ENCODE data around the gene USP4. TPM values are rescaled to one million over a fixed set of nuclear protein-coding genes. Genes with fewer than 3 reads are reported as not detected.
"Not testable (repeated sequence)": the region's sequence is repeated elsewhere in the genome, so short reads cannot be mapped to it uniquely, and the experiment has no call there.

The USP4 gene
- total and polyA plus RNA-seq, 9 donors: 17.9 to 59.0 (median 44.8) TPM

- WGBS (ENCODE audit: insufficient coverage): no CpG with 5 or more reads among the region's 4 CpGs
- Histone ChIP-seq H3K9me3 (replicated peaks; ENCODE audit: control insufficient read depth, low read depth, low read length) (no peaks in the 10 kb centered on the region), H3K27ac (ENCODE audit: low read length) (no peak overlapping the region), H3K4me1 (ENCODE audit: control insufficient read depth, insufficient read depth, low read length) (no peaks in the 10 kb centered on the region), H3K36me3 (ENCODE audit: control insufficient read depth, insufficient read depth, low read length) (peaks cover 65% of the 10 kb centered on the region), H3K4me3 (ENCODE audit: low read length) (no peak overlapping the region), H3K27me3 (ENCODE audit: control insufficient read depth, insufficient read depth, low read length) (no peaks in the 10 kb centered on the region)
- no peak for DNase-seq
Measured at GRCh38 chr3:49329186-49329585, 10.7 kb downstream of the USP4 start.

- 70% methylated on average over 1 of the region's 2 CpGs for WGBS (ENCODE audit: insufficient coverage)
- H3K27me3 ChIP-seq (ENCODE audit: control insufficient read depth, insufficient read depth, low read length); H3K9me3 ChIP-seq (replicated peaks; ENCODE audit: control insufficient read depth, low read depth, low read length); H3K27ac ChIP-seq (ENCODE audit: low read length); H3K4me3 ChIP-seq (ENCODE audit: low read length); H3K4me1 ChIP-seq (ENCODE audit: control insufficient read depth, insufficient read depth, low read length); DNase-seq: not testable (repeated sequence)
- H3K36me3 ChIP-seq (ENCODE audit: control insufficient read depth, insufficient read depth, low read length): peaks cover 69% of the 10 kb centered on the region
Measured at GRCh38 chr3:49328350-49328749, 11.5 kb downstream of the USP4 start.

- 70% methylated on average over 4 of the region's 7 CpGs for WGBS (ENCODE audit: insufficient coverage)
- peaks cover 66% of the 10 kb centered on the region for H3K36me3 ChIP-seq (ENCODE audit: control insufficient read depth, insufficient read depth, low read length)
- no peaks in the 10 kb centered on the region for H3K27me3 ChIP-seq (ENCODE audit: control insufficient read depth, insufficient read depth, low read length)
- no peak overlapping the region for H3K4me3 ChIP-seq (ENCODE audit: low read length)
- H3K27ac ChIP-seq (ENCODE audit: low read length): no peak overlapping the region
- H3K9me3 ChIP-seq (replicated peaks; ENCODE audit: control insufficient read depth, low read depth, low read length): no peaks in the 10 kb centered on the region
- DNase-seq: no peak
- H3K4me1 ChIP-seq (ENCODE audit: control insufficient read depth, insufficient read depth, low read length): no peaks in the 10 kb centered on the region
Measured at GRCh38 chr3:49327485-49327884, 12.4 kb downstream of the USP4 start.

DNA sequence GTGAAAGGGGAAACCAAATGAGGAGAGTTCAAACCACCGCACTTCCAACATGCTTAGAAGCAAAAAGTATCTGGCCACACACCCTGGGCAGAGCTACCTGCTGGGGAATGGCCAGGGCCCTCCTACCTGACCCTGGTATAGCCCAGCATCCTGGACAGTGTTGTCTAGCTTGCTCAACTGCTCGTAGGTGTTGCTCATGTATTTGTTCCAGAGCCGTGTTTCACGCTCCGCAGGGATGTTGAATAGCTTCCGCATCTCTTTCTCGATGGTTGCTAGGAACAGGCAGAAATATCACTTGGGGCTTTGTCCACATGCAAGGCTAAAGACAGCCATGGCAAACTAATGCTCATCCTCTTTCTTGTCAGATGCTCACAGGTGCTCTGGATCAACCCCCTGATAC is 15.1 kb downstream of the USP4 start:
- H3K9me3 ChIP-seq (replicated peaks; ENCODE audit: control insufficient read depth, low read depth, low read length): no peaks in the 10 kb centered on the region
- H3K36me3 ChIP-seq (ENCODE audit: control insufficient read depth, insufficient read depth, low read length): peaks cover 78% of the 10 kb centered on the region
- H3K27ac ChIP-seq (ENCODE audit: low read length): no peak overlapping the region
- H3K4me1 ChIP-seq (ENCODE audit: control insufficient read depth, insufficient read depth, low read length): no peaks in the 10 kb centered on the region
- H3K27me3 ChIP-seq (ENCODE audit: control insufficient read depth, insufficient read depth, low read length): no peaks in the 10 kb centered on the region
- no peak overlapping the region for H3K4me3 ChIP-seq (ENCODE audit: low read length)
- WGBS (ENCODE audit: insufficient coverage): 97% methylated on average over 7 of the region's 7 CpGs
- no peak for DNase-seq

- H3K36me3 ChIP-seq (ENCODE audit: control insufficient read depth, insufficient read depth, low read length): peaks cover 63% of the 10 kb centered on the region
- WGBS (ENCODE audit: insufficient coverage): 94% methylated on average over 13 of the region's 16 CpGs
- DNase-seq: no peak
Measured at GRCh38 chr3:49316696-49317457, 23.0 kb downstream of the USP4 start.

GRCh38 chr3:49313896-49314688 is 25.8 kb downstream of the USP4 start:
- no CpG with 5 or more reads among the region's 1 CpG for WGBS (ENCODE audit: insufficient coverage)
- Histone ChIP-seq H3K4me1 (ENCODE audit: control insufficient read depth, insufficient read depth, low read length) (no peaks in the 10 kb centered on the region), H3K36me3 (ENCODE audit: control insufficient read depth, insufficient read depth, low read length) (peaks cover 65% of the 10 kb centered on the region), H3K27me3 (ENCODE audit: control insufficient read depth, insufficient read depth, low read length) (no peaks in the 10 kb centered on the region), H3K27ac (ENCODE audit: low read length) (no peak overlapping the region), H3K9me3 (replicated peaks; ENCODE audit: control insufficient read depth, low read depth, low read length) (no peaks in the 10 kb centered on the region), H3K4me3 (ENCODE audit: low read length) (no peak overlapping the region)
- DNase-seq: peak; percentile 10

More at GRCh38 chr3:49316696-49317457, 23.0 kb downstream of the USP4 start:
- Histone ChIP-seq H3K27ac (ENCODE audit: low read length) (no peak overlapping the region), H3K27me3 (ENCODE audit: control insufficient read depth, insufficient read depth, low read length) (no peaks in the 10 kb centered on the region), H3K4me3 (ENCODE audit: low read length) (no peak overlapping the region), H3K4me1 (ENCODE audit: control insufficient read depth, insufficient read depth, low read length) (no peaks in the 10 kb centered on the region), H3K9me3 (replicated peaks; ENCODE audit: control insufficient read depth, low read depth, low read length) (no peaks in the 10 kb centered on the region)

GRCh38 chr3:49311283-49311682 is 28.6 kb downstream of the USP4 start:
- WGBS (ENCODE audit: insufficient coverage): 100% methylated on average over 2 of the region's 3 CpGs
- H3K9me3 ChIP-seq (replicated peaks; ENCODE audit: control insufficient read depth, low read depth, low read length): no peaks in the 10 kb centered on the region
- H3K27ac ChIP-seq (ENCODE audit: low read length): no peak overlapping the region
- no peaks in the 10 kb centered on the region for H3K27me3 ChIP-seq (ENCODE audit: control insufficient read depth, insufficient read depth, low read length)
- no peak for DNase-seq
- no peak overlapping the region for H3K4me3 ChIP-seq (ENCODE audit: low read length)
- peaks cover 67% of the 10 kb centered on the region for H3K36me3 ChIP-seq (ENCODE audit: control insufficient read depth, insufficient read depth, low read length)
- H3K4me1 ChIP-seq (ENCODE audit: control insufficient read depth, insufficient read depth, low read length): no peaks in the 10 kb centered on the region

DNA sequence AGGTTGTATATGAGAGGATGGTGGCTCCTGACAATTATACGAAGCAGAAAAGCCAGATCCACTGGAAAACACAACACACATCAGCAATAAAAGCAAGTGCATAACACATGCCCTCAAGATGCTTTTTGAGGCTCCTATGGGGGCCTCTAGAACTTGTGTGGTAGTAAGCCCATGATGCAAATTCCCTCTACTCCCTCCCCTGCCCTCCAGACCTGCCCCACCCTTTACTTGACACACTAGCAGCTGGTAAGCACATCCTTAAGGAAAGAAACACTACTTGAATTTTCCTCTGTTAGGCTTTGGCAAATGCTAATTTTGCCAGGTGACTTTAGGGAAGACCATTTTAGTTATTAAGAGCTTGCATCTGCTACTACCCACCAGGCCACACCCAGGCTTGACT is 29.2 kb downstream of the USP4 start:
- DNase-seq: no peak
- no peak overlapping the region for H3K4me3 ChIP-seq (ENCODE audit: low read length)
- no peaks in the 10 kb centered on the region for H3K9me3 ChIP-seq (replicated peaks; ENCODE audit: control insufficient read depth, low read depth, low read length)
- peaks cover 64% of the 10 kb centered on the region for H3K36me3 ChIP-seq (ENCODE audit: control insufficient read depth, insufficient read depth, low read length)
- no peaks in the 10 kb centered on the region for H3K4me1 ChIP-seq (ENCODE audit: control insufficient read depth, insufficient read depth, low read length)
- H3K27ac ChIP-seq (ENCODE audit: low read length): no peak overlapping the region
- no CpG with 5 or more reads among the region's 1 CpG for WGBS (ENCODE audit: insufficient coverage)
- no peaks in the 10 kb centered on the region for H3K27me3 ChIP-seq (ENCODE audit: control insufficient read depth, insufficient read depth, low read length)

- no peak overlapping the region for H3K27ac ChIP-seq (ENCODE audit: low read length)
- no peaks in the 10 kb centered on the region for H3K27me3 ChIP-seq (ENCODE audit: control insufficient read depth, insufficient read depth, low read length)
- H3K9me3 ChIP-seq (replicated peaks; ENCODE audit: control insufficient read depth, low read depth, low read length): no peaks in the 10 kb centered on the region
- H3K36me3 ChIP-seq (ENCODE audit: control insufficient read depth, insufficient read depth, low read length): peaks cover 67% of the 10 kb centered on the region
- 90% methylated on average over 2 of the region's 5 CpGs for WGBS (ENCODE audit: insufficient coverage)
- DNase-seq: no peak
- H3K4me1 ChIP-seq (ENCODE audit: control insufficient read depth, insufficient read depth, low read length): no peaks in the 10 kb centered on the region
- H3K4me3 ChIP-seq (ENCODE audit: low read length): no peak overlapping the region
Measured at GRCh38 chr3:49305608-49306007, 34.2 kb downstream of the USP4 start.

- H3K36me3 ChIP-seq (ENCODE audit: control insufficient read depth, insufficient read depth, low read length): peaks cover 69% of the 10 kb centered on the region
- no peak overlapping the region for H3K27ac ChIP-seq (ENCODE audit: low read length)
Measured at GRCh38 chr3:49302613-49303012, 37.2 kb downstream of the USP4 start.

More at GRCh38 chr3:49302613-49303012, 37.2 kb downstream of the USP4 start:
- no peak for DNase-seq
- H3K4me3 ChIP-seq (ENCODE audit: low read length): no peak overlapping the region
- no peaks in the 10 kb centered on the region for H3K27me3 ChIP-seq (ENCODE audit: control insufficient read depth, insufficient read depth, low read length)
- H3K9me3 ChIP-seq (replicated peaks; ENCODE audit: control insufficient read depth, low read depth, low read length): no peaks in the 10 kb centered on the region
- WGBS (ENCODE audit: insufficient coverage): no CpG with 5 or more reads among the region's 1 CpG
- no peaks in the 10 kb centered on the region for H3K4me1 ChIP-seq (ENCODE audit: control insufficient read depth, insufficient read depth, low read length)
